IPS-18c (cell line): ENCODE measurements around the gene SSBP3.
"Not testable (repeated sequence)": the region's sequence is repeated elsewhere in the genome, so short reads cannot be mapped to it uniquely, and the experiment has no call there.

Source experiments
- H3K4me3 ChIP-seq: 2 replicates; pipeline ENCODE4 v1.7.0; 2013; ENCODE audit warnings: low read depth, mild to moderate bottlenecking, low read length, moderate library complexity; ENCODE audit not compliant: insufficient read depth
- H3K9me3 ChIP-seq: one replicate; pipeline ENCODE4 v1.6.1; 2013; ENCODE audit warnings: mild to moderate bottlenecking, low read length, moderate library complexity; ENCODE audit not compliant: control insufficient read depth, insufficient read depth

Gene SSBP3

DNA sequence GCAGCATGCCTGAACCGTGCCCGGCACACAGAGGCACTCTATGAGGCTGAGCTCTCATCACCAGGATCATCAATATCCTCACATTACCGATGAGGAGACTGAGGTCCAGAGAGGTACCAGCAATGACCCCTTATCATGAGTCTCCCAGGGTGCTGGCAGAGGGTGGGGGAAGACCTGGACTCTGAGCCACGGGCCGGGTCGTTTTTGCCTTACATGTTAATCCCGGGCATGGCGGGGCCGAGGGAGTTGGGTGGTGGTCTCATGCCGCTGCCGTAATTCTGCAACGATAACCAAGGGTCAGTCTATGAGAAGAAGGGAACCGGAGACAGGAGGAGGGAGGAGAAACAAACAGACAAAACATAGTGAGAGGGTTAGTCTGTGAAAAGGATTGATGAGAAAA is 163.2 kb downstream of the SSBP3 start:
- H3K4me3 ChIP-seq = no peak overlapping the region
- no peaks in the 10 kb centered on the region for H3K9me3 ChIP-seq

DNA sequence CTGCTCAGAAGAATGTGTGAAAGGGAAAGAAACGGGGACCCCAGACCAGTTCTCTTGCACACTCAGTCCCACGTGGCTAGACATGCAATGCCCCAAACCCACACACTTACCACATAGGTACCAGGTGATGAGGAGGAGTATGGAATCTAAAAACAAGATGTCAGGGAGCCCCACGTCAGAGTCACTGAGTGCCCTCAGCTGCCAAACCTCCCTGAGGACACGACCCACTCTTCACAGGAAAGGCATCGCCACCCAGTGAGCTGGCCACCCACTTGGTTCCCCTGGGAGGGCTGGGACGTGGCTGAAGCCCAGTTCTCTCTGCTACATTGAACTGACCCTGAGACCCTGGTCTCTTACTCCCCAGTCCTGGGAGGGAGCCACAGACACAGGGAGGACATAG is 164.8 kb downstream of the SSBP3 start:
- Histone ChIP-seq H3K4me3 (no peak overlapping the region), H3K9me3 (no peaks in the 10 kb centered on the region)

DNA sequence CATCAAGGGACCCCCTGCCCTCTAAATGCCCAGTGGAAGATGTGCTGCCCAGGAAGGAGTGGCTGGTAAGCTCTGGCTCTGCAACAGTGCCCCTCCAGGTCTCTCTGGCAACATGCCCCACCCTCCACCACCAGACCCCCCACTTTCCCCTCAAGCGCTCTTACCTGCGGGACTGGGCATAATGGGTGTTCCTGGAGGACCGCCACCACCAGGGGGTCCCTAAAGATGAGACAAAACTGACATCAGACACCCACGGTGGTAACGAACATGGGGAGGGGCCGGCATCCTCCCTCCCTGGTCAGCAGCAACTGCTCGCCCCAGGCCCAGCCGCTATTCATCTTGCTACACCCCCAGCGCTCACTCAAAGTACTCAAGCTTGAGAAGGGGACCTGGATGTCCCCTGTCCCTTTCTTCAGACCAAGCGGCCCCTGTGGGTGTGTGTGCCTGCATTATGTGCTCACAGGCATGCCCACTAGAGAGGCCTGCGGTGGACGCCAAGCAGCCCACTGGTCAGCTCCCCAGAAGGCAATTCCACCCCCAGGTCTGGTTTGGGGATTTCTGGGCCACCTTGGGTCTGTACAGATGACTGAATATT is 165.4 kb downstream of the SSBP3 start:
- no peak overlapping the region for H3K4me3 ChIP-seq

DNA sequence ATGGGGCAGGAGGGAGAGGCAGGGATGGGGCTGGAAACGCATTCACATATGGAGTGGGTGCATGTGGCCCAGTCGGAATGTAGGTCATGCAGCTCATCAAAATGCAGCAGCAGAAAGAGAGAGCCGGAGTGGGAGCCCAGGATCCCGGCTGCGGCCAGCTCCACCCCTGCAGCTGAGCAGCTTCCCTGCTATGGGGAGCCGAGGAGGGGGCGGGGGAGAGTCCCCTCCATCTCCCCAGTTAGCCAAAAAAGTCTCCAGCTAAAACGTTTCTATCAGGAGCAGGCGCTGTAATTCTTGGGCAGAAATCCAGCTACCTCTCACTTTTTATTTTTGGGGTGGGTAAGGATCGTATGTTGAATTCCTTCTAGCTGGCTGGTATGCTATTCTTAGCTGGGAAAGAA is 166.6 kb downstream of the SSBP3 start:
- Histone ChIP-seq H3K4me3 (no peak overlapping the region), H3K9me3 (no peaks in the 10 kb centered on the region)

More for the DNA sequence above, 165.4 kb downstream of the SSBP3 start:
- no peaks in the 10 kb centered on the region for H3K9me3 ChIP-seq

DNA sequence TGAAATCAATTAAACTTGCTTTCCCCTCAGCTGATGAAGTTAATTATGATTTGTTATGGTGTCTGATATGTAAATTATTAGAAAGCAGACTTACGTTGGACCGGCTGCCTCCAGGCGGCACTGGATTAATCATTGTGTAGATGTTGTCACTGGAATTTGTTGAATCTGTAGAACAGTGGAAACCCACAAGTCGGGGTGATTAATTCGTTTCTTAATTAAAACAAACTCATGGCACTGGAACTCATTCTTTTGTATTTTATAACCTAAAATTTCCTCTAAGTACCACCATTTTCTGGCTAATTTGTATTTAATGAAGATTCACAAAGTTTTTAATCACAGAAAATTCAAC is 167.2 kb downstream of the SSBP3 start:
- no peak overlapping the region for H3K4me3 ChIP-seq
- no peaks in the 10 kb centered on the region for H3K9me3 ChIP-seq

DNA sequence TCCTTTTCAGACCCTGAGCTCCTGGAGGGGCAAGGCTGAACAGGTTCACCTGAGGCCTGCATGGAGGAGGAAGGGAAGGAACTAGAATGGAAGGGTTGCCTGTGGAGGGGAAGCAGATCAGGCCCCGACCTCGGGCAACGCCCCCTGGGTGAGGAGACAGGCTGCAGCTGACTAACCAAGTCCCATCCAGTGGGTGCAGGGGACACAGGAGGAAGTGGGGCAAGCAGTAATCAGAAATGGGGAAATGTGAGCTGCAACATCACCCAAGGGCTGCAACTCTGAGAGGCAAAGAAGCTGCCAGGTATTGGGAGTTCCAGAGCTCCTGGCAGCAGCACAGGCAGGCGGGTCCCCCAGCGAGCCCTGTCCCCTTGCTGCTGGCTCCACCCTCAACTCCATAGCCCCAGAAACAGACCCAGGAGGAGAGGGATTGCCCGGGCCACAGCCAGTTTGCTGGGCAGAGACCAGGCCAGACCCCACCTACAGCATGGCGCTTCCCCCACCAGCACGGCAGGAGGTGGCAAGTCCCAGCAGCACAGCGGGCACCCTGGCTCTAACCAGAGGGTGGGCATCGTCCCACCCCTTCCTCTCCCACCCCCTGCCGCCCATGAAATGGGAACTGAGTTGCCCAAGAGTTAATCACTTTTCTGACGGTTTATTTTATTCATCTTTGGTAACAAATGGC is 167.7 kb downstream of the SSBP3 start:
- Histone ChIP-seq H3K9me3 (no peaks in the 10 kb centered on the region), H3K4me3 (no peak overlapping the region)

DNA sequence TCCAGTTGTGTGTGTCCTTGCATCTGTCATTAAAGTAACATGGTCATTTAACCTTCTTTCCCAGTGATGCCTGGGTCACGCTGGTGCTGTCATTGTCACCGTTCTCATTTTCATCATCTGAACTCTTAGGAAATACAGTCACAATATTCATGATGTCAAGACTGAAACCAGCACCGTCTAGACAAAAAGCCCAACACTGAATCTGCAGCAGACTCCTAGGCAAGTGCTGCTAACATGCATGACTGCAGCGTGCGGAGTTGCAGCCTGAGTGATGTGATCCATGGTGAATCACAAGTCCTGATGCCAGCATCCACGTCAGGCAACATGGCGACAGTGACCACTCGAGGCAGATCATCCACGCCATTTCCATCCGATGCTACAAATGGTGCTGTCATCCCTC is 168.6 kb downstream of the SSBP3 start:
- Histone ChIP-seq H3K4me3 (no peak overlapping the region), H3K9me3 (no peaks in the 10 kb centered on the region)

DNA sequence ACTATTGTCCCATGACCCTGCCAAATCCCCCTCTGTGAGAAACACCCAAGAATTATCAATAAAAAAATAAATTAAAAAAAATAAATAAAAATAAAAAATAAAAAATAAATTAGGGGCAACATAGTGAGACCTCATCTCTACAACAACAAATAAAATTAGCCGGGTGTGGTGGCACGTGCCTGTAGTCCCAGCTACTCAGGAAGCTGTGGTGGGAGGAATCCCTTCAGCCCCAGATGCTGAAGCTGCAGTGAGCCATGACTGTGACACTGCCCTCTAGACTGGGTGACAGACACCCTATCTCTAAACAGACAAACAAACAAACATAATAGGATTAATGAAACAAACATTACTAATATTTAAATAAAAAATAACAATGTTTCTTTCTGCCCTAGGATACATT is 171.9 kb downstream of the SSBP3 start:
- H3K9me3 ChIP-seq = no peaks in the 10 kb centered on the region
- no peak overlapping the region for H3K4me3 ChIP-seq

DNA sequence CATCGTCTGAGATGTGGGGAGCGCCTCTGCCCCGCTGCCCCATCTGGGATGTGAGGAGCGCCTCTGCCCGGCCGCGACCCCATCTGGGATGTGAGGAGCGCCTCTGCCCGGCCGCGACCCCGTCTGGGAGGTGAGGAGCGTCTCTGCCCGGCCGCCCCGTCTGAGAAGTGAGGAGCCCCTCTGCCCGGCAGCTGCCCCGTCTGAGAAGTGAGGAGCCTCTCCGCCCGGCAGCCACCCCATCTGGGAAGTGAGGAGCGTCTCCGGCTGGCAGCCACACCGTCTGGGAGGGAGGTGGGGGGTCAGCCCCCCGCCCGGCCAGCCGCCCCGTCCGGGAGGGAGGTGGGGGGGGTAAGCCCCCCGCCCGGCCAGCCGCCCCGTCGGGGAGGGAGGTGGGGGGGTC is 173.0 kb downstream of the SSBP3 start:
- not testable (repeated sequence) for H3K9me3 ChIP-seq, H3K4me3 ChIP-seq

DNA sequence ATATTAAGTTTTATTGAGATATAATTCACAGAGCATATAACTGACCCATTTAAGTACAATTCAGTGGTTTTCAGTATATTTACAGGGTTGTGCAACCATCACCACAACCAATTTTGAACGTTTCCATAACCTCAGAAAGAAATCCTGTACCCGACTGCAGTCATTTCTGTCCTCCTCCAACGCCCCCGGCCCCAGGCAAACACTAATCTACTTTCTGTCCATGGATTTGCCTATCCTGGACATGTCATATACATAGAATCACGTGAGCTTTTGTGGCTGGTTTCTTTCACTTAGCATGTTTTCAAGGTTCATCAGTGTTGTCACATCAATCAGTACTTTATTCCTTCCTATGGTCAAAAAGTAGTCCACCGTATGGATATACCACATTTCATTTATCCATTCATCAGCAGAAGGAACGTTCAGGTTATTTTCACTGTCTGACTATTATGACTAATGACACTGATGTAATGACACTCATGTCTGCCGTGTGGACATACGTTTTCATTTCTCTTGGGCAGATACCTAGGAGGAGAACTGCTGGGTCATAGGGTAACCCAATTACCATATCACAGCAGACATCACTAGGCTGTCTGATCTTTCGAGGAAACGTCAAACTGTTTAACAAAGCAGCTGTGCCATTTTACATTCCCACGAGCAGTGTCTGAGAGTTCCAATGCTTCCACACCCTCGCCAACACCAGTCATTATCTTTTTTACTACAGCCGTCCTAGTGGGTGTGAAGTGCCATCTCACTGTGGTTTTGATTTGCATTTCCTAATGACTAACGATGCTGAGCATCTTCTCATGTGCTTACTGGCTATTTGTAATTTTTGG is 175.5 kb downstream of the SSBP3 start:
- Histone ChIP-seq H3K4me3 (no peak overlapping the region), H3K9me3 (no peaks in the 10 kb centered on the region)

DNA sequence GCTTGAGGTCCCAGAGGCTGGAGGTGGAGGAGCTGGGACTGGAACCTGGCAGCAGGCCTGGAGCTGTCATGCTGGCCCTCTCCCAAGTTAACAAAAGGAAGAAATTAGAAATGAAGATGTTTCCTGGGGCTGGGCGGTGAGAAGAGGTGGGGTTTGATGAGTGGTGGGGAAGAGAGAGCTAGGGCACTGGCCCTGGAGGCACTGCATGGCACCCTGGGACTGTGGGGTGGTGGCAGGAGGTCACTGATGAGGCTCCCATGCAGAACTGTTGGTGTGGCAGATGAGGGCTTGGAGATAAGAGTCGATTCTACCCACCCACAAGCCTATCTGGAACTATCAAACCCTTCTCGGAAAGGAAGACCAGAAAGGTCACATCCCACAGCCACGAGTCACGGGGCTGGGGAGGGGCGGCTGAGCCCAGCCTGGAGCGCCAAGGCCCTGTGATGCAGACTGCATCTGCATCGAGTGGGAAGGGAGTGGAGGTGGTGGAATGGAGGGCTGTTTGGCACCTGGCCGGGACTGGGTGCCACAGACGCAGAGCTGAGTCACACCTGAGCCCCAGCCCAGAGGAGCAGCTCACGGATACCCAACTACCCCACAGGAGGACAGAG is 176.8 kb downstream of the SSBP3 start:
- Histone ChIP-seq H3K9me3 (no peaks in the 10 kb centered on the region), H3K4me3 (no peak overlapping the region)

DNA sequence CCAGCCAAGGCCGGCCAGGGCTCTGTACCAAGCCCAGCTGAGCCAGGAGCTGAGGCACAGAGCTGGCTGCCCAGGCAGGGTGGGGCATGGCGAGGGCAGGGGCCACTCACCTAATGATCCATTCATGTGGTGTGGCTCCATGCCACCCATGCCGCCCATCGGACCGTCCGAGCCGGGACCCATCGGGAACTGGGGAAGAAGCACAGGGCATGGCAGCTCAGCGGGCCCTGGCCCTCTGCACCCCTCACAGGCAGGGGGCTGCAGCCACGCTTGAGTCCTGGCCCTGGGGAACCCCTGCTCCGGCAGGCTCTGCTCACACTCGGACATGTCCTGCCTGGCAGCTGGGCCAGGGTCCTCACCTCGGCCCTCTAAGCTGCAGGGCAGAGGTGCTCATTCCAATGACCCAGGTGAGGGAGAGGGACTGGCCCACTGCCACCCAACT is 177.5 kb downstream of the SSBP3 start:
- H3K9me3 ChIP-seq = no peaks in the 10 kb centered on the region
- H3K4me3 ChIP-seq = no peak overlapping the region

DNA sequence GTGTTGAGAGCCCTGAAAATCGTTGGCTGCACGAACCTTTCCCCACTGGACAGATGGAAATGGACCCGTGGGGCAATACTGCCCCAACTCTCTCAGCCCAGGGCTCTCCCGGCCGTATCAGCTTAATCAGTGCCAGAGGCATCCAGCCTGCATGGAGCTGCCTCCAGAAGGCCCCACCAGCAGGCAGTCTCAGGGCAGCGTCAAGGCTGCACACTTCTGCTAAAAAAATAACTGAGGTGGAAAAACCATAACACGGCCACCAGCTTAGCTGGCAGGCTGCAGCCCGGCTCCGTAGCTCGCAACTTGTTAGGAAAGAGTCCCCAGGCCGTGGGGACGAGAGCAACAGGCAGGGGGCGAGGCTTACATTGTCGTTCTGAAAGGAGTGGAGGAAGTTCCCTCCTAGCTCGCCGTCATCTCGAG is 178.3 kb downstream of the SSBP3 start:
- H3K9me3 ChIP-seq = no peaks in the 10 kb centered on the region
- H3K4me3 ChIP-seq = no peak overlapping the region

DNA sequence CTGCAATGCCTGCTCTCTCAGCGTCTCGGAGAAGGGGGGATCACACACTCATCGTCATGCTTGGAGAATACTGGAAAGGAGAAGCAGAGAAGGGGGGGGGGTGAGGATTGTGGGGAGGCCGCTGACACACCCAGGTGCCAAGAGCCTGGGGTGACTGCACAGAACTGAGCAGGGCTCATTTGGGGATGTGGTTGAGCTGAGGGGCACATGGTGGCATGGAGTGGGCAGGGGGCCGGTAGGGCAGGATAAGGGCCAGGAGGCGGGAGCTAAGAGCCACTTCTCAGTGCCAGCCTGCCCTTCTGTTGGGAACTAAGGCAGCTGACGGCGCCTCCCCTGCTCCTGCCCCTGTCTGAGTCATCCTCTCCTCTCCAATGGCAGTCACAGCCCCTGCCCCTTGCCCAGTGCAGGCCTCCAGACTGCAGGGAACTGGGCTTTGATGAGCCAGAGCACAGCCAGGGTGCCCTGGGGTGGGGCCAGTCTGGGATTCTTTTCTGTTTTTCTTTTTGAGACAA is 179.0 kb downstream of the SSBP3 start:
- H3K9me3 ChIP-seq = no peaks in the 10 kb centered on the region
- no peak overlapping the region for H3K4me3 ChIP-seq

DNA sequence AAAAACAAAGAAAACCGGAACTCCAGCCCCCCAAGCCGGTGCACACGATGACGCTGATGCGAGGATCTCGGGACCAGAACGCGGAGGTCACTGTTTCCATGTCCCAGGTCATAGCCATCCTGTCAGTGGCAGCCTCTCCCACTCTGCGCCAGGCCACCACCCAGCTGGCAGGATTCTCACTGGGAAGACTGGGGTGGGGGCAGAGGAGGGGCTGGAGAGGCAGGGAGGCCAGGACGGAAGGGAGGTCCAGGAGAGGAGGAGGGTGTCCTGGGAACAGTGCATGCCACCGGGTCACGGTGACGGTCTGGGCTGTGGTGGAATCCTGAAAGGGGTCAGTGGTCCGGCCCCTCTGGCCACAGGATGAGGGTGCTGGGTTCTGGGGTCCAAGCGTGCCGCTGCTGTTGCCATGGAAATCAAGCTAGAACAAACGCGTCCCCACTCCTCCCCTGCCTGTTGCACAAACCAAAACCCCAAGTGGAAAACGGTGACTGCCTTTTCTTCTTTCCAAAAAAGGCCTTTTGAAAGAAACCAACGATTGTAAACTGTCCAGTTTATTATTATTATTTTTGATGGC is 180.1 kb downstream of the SSBP3 start:
- H3K9me3 ChIP-seq = no peaks in the 10 kb centered on the region
- H3K4me3 ChIP-seq = no peak overlapping the region

DNA sequence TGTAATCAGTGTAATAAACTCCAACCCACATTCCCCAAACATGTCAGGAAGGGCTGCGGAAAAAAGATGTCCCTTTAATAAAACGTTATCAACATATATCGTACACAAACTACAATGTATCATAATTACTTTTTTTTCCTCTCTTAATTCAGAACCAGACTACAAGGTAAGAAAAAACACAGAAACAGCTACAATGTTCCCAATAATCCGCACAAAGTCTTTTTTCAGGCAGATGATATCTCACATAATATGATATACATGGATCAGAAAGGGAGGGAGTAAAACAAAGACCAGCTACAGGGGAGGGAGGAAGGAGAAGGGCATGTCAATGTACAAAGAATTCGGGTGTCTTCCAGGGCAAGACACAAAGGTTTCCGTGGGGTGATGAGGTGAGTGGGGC is 180.8 kb downstream of the SSBP3 start:
- H3K4me3 ChIP-seq = no peak overlapping the region
- H3K9me3 ChIP-seq = no peaks in the 10 kb centered on the region

DNA sequence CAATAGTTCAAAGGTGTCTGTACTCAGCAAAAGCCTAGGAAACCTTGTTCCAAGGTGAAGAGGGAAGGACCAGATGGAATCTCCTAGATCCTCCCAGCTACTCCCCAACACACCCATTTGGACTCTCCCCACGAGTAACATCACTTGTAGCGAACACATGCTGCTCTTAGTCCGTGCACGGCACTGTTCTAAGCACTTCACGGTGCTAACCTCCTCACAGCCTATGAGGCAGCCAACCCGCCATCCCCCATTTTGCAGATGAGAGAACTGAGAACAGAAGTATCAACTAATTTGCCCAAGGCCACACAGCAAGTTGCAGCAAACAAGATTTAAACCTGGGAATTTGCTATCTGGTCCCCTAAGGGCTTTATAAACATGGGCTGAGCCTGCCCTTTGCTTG is 182.0 kb downstream of the SSBP3 start:
- H3K9me3 ChIP-seq = no peaks in the 10 kb centered on the region

More for the DNA sequence above, 182.0 kb downstream of the SSBP3 start:
- no peak overlapping the region for H3K4me3 ChIP-seq
